DMS153 treated with DMSO at 0.1 percent for 48 hours (cell line): ENCODE results near the gene TMEM100.

Source experiments
- DNase-seq: peaks from one replicate; lab custom pipeline; 2025; ENCODE audit not compliant: unreplicated experiment; lab: John Stamatoyannopoulos, UW

TMEM100 gene, protein sequence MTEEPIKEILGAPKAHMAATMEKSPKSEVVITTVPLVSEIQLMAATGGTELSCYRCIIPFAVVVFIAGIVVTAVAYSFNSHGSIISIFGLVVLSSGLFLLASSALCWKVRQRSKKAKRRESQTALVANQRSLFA

DNA sequence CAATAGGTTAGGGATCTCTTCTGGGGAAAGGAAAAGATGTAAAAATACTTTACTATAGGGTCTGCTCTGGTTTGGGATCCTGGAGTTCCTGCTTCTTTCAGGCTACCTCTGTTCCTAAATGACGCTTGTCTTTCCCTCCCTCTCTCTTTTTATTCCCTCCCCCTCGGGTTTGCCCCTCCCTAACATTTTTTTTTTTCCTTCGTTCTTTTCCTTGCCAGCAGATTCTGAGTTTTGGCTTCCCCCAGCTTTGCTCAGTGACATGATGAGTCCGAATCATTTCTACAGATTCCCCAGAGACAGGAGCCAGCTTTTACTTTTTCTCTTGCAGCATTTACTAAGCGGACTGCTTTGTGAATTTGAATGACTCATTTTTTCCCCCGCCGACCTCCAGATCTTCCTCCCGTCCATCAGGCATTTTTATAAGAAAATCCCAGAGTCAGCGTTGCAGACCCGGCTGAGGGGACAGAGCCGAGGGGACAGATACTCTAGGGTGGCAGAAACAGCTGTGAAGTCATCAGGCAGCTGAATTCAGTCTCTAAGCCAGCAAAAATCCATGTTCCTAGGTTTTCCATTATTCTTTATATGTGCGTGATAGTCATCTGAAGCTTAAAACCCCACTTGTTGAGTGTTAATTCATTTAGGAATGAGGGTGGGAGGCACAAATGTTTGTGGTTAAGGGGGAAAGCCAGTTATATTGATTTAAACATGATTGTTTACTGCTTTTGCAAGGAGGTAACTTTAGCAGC lies at the start of gene TMEM100:
Gene TMEM100, minus strand, starts transcription at position 123 of the 746 bp plus-strand sequence. CDS start 1,794 bp downstream, outside the sequence.
- DNase-seq = no peak

DNA sequence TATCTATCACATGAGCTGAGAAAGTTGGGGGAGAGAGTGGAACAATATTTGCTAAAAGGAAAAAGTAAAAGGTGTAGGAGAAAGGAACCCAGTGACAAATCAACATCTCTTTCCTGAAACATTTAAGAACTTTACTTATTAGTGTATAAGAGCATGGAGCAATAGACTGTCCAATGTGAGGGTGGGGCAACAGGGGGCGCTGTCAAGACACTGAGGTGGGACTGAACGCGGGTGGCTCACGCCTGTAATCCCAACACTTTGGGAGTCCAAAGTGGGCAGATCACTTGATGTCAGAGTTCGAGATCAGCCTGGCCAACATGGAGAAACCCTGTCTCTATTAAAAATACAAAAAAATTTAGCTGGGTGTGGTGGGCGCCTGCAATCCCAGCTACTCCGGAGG lies 49.4 kb upstream of the TMEM100 start:
- no peak for DNase-seq

DNA sequence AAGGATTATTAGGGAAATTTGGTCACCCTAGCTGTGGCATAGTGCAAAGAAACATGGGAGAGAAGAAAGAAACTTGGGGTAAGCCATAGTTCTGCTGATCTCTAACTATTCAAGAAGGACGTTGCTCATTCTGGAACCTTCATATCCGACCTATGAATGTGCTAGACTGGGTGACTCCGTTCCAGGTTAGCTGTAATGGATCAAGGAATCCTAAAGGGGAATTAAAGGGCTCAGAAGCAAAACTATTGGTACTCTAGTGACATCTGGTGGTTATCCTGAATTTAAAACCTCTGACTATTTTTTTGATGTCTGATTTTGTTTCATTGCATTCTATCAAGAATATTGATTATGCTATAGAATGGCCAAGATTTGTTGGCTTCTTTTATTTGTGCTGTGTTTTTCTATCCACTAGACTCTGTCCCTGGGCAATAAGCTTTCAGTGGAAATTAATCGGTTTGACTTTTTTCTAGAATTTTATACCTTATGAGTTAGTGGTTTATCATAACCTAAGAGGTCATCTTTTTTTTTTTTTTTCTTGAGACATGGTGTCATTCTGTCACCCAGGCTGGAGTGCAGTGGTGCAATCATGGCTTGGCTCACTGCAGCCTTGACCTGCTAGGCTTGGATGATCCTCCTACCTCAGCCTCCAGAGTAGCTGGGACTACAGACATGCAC lies 47.7 kb upstream of the TMEM100 start:
- peak; percentile 58 for DNase-seq

DNA sequence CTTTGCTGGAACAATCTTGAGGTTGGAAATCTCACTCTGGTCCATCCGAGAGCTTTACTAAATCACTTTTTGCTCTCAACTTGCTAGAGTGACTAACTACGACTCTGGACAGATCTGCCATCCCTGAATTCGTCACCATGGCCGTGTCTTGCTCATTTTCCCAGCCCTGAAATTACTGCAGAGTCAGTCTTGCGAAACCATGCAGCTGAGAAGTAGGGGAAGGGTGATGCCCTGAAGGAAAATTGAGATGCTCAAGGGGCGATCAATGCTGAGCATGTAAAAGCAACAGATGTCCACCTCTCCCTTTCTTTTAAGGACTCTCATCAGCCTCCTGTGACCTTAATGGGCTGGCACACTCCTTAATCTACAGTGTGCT lies 46.9 kb upstream of the TMEM100 start:
- DNase-seq = no peak

DNA sequence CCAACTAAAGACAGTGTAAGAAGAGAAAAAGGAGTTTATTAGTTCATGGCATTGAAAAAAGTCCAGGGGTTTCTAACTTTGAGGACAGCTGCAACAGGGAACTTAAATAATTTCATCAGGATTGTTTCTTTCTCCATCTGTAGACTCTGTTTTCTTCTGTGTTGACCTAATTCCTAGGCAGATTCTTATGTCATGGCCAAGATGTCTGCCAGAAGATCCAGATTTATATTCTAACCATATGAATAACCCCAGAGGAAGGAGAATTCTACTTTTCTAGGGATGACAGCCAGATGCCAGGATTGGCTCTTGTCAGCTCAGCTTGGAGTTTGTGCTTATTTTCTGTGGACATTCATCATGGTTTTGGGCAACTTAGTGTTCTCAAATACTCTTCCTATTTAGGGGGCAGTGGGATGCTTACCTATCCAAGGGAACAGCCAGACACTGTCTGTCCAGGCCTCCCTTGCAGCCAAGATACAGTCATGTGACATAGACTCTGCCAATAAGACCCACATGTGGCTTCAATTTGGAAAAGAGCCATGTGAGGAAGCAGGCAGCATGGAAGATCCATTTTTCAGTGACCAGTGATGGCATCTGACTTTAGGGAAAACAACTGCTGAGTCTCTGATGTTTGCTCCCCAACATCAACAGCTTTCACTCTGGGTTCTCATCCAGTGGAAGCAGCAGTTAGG lies 46.4 kb upstream of the TMEM100 start:
- no peak for DNase-seq

DNA sequence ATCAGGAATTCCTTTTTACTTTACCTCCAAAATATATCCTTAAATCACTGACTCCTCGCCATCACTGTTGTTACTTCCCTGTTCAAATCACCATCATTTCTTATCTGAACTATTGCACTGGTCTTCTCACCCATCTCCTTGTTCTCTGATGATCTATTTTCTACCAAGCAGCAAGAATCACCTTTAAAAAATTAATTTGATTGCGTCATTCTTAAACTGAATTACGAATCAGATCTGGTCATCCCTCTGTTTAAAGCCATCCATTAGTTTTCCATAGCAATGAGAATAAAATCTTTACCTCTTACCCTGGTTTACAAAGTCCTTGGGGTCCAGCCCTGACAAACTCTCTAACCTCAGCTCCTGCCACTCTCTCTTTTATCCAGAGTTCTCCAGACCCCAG lies 42.8 kb upstream of the TMEM100 start:
- DNase-seq = no peak

DNA sequence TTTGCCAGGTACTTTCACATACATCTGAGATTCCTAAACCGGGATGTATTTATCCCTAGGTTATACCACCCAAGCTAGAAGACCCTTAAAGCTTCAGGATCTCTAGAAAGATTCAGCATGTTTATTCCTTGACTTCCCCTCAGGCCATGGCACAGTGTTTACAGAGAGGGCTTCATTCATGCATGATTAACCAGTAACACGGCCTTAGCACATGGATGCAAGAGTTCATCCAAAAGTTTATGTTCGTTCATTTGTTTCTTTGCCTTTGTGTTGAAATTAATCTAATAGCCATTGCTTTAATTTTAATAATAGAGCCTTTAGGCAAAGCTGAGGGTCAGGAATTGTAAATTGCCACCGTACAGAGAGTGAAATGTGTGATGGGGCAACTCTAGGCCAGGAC lies 41.9 kb upstream of the TMEM100 start:
- DNase-seq = no peak

DNA sequence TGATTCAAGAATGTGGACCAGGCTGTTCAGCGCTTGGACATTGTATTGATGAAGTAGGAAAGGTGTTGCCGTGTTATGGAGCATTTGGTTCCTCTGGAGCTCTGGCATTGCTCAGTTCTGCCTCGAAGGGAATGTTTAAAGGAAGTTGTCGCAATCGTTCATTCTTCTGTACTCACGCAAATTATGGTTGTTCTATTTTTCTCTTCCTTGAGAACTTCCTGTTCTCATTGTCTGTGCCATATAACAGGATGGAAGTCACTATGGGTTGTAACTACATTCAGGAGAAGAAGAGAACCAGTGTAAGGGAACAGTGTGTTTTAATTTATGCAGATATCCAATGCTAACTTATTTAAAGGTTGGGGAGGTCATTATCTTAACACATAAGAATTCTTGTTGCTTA lies 41.2 kb upstream of the TMEM100 start:
- no peak for DNase-seq

DNA sequence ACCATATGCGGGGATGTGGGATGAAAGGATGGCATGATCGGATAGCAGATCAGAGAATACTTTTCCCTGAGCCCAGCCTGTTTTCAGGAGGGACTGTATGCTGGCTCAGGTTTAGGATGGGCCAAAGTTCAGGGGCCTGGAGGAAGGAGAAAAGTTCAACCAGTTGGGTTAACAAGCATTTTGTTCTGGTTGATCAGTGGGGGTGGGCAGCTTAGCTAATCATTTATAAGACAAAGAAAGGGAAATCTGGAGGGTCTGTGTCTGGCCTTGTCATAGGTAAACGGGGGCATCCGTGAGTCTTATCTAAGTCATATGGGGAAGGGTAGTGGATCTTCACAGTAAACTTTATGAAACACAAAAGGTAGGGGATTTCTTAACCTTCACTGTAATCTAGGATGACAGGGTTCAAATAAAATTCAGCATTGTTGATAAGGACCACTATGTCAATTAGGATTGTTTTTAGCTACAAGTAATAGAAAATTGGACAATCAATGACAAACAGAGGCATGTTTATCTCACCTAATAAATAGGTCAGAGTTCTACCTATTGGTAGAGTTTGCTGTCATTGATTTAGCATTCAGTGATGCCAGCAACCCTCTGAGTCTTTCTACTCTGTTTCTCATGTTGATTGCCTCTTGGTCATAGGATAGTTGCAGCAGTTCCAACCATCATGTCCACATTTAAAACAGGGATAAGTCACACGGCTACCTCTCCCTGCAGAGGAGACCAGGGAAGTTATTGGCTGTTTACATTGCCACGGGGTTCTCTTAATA lies 39.6 kb upstream of the TMEM100 start:
- DNase-seq = no peak

DNA sequence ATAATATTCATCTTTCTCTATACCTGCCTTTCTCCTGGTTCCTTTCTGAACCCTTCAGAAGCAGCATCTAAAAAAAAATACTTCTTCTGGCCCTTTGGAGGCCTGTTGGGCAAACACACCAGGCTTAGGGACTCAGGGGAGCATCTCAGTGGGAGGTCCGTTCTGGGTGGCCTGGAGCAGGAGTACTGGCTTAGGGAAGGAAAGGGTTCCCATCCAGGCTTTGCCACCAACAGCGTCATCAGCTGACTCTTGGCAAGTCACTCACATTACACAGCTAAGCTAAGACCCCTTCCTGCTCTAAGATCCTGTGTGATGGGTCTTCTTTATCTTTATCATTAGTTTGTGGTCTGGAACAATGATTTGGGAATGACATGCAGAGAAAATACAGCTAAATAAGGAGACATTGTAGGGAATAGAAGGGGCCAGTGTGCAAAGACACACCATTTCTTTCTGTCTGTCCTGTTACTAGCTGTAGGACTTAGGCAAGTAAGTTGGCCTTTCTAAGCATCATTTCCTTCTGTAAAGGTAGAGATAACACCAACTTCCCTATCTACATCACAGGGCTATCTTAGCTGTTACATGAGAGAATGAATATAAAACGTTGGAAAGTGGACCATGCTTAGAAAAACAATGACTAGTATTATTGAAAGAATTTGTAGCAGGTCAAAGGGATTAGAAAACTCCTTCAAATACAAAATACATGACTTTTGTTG lies 38.1 kb upstream of the TMEM100 start:
- no peak for DNase-seq

DNA sequence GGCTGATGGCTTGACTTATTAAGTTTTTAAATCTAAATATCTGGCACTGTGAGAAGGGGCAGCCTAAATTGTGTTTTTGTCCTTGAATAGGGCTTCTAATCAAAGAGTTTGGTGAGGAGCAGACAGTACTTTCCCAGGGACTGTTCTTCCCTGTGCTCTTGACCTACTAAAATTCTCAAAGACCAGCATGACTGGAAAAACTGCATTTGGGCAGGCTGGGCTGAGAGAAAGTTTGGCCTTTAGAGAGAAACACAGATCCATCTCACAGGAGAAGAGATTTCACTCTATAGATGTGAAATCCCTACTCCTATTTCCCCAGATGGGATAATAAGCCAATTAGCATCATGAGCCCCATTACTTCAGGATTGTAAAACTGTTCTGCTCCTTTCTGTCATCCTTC lies 35.5 kb upstream of the TMEM100 start:
- no peak for DNase-seq

DNA sequence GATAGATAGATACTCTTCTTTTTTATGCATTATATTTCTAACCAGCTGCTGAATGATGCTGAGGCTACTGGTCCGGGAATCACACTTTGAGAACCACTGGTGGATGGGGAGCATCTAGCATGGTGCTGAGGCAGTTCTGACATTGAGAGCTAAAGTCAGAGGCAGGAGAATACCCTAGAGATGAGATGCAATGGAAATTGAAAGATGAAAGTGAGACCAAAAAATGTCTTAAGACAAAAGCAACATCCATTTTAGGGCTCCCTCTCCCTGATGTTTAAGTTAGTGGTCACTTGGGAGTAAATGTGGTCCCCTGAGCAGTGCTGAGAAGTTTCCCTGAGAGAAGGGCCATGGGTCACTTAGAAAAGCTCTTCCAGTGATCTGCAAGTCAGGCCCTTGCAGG lies 35.0 kb upstream of the TMEM100 start:
- no peak for DNase-seq

DNA sequence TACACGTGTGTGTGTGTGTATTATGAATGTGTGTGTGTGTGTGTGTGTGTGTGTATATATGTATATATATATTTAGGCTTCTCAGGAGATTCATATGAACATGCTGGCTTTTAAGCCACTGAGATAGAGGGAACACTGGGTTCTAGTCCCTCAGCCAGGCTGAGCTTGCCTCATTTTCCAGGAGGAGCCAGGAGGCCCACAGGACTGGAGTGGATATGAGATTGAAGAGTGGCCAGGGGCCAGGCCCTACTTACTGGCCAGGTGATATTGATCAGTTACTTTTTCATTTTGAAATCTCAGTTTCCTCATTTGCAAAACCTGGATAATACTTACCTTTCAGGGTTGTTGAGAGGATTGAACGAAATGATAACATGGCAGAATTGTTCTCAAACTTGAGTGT lies 34.0 kb upstream of the TMEM100 start:
- DNase-seq = no peak

DNA sequence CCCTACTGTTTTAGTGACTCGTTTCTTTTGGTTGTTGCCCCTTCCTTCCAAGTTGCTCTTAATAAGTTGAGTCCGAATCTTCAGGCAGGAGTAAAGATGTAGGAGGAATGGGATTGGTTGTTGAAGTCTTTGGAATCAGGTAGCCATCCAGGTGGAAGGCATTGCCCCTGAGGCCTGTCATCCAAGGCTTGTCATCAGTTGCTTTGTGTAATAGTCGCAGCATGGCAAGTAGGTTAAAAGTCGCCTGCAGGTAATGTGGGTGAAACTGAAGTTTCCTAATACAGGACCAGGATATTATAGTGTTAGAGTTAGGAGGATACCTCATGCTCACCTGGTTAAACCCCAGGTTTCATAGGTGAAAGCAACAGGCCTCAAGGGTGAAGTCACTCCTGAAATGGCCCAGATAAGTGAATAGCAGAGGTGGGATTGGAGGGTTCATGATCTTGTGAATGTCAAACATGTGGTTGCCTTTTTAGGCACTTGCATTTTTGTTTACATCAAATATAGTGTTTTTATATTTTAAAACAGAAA lies 29.1 kb upstream of the TMEM100 start:
- DNase-seq = no peak

DNA sequence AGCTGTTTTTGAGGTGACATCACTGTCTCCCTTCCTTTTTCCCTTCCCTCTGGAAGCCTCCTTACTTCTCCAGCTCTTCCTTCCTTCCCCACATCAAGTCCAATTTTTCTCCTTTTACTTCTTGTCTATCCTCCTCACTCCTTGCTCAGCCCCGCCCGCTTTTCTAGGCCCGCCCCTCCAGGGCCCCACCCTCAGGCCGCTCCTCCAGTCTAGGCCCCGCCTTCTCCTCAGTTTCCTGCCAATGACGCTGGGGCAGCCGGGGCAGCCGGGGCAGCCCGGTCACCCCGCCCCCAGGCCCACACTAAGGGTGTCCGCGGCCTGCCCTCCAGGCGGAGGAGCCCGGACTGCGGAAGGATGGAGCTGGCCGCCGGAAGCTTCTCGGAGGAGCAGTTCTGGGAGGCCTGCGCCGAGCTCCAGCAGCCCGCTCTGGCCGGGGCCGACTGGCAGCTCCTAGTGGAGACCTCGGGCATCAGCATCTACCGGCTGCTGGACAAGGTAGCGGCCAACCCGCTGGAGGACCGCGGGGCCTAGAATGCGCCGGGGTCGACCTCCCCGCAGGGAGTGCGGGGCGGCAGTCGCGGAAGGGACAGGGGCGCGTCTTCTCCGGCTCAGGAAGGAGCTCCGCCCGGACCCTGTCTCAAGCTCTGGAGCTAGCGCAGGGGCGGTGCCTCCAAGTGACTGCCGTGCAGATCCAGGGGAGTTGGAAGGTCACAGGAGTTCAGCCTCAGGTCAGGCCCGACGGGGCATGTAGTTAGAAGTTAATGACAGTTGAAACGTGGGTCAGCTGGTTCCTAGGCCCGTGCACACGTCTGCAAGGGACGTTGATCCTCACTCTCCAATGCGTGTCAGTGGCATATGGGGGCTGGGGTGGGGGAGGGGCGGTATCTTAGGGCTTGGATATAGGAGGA lies 28.3 kb upstream of the TMEM100 start, which contains the start of gene PCTP:
Gene PCTP, plus strand, starts transcription at position 302 of the 908 bp plus-strand sequence. Its CDS starts 53 bp downstream, at position 355.
- peak; percentile 80 for DNase-seq

DNA sequence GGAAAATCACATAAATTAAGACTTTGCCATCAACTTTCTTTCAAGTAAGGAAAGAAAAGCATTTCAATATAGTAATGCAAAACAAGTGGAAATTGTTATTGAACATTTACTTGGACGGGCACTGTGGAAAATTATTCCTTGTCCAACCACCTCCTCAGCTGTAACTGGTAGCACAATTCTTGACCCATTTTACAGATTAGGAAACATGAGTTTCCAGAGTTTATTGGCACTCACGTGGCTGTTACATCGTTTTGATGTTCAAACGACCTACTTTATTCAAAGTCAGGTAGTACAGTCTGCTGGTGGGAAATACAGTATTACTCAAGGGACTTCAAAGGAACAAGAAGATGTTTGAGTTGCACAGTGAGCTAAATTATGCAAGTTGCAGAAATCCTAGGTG lies 27.3 kb upstream of the TMEM100 start:
- DNase-seq = no peak

DNA sequence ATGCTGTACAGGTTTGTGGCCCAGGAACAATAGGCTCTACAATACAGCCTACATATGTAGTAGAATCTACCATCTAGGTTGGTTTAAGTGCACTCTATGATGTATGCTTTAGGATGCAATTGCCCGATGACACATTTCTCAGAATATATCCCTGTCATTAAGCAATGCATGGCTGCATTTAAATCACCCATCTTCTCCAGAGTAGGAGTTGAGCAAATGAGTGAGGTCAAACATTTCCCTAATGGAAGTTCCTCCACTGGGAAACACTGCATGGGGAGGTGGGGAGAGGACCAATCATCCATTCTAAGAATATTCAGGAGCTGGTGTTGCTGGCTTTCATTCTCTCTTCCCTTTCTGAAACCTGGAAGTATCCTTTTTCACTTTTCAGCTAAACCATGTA lies 26.2 kb upstream of the TMEM100 start:
- no peak for DNase-seq

DNA sequence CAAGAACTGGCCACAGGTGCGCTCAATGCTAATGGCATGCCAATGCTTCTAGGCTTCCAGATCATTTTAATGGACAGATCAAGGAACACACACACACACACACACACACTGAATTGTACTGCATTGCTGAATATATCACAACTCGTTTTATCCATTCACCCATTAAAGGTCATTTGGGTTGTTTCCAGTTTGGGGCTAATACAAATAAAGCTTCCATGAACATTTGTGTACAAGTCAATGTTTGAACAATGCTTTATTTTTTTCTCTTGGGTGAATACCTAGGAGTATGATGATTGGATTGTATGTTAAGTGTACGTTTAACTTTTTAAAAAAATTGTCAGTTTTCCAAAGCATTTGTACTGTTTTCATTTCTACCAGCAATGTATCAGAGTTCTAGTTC lies 24.5 kb upstream of the TMEM100 start:
- no peak for DNase-seq

DNA sequence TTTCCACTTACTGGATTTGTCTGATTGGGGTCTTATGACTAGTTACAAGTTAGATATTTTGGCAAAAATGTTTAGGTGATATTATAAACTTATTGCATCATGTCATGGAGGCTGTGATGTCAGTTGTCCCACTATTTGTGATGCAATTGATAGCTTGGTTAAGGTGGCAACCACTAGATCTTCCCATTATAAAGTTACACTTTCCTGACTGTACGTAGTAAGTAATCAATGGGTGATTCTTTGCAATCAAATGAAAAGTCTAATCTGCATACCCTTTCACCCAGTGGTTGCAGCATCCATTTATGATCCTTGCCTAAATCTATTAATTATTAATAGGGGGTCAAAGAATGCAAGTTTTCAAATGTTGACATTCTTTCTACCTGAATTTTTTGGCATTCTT lies 23.8 kb upstream of the TMEM100 start:
- DNase-seq = no peak
